ENCODE results near the gene SHC3.

Gene SHC3

DNA sequence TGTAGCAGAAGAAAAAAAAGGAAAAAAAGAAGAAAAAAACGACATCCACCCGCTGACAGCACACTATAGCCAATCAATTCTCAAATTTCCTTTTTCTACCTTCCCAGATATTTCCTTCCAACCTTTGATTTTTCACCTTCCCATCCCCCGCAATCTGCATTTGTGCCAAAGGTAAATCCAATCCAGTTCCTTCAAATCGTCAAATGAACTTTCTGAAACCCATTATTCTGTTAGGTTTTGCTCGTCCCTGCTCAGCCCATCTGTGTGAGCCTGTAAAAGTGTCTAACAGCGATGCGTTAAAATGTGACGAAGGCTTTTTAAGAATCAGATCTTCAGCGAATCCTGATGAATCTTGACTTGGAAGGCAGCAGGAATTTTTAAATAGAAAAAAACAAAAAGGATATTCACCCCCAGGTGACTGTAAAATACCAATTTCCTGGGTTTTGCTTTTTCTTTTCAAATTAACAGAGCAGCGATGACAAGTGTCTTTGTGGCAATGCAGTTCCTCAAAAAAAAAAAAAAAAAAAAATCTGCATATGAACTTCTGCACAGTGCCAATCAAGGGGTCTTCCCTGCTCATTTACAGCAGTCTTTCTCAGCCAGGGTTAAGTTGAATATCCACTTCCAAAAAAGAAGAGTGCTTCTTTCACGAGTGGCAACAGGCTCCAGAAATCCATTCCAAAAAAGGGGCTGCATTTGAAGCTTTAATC lies 367 bp upstream of the SHC3 start:
- TF ChIP-seq, protein P1, sequence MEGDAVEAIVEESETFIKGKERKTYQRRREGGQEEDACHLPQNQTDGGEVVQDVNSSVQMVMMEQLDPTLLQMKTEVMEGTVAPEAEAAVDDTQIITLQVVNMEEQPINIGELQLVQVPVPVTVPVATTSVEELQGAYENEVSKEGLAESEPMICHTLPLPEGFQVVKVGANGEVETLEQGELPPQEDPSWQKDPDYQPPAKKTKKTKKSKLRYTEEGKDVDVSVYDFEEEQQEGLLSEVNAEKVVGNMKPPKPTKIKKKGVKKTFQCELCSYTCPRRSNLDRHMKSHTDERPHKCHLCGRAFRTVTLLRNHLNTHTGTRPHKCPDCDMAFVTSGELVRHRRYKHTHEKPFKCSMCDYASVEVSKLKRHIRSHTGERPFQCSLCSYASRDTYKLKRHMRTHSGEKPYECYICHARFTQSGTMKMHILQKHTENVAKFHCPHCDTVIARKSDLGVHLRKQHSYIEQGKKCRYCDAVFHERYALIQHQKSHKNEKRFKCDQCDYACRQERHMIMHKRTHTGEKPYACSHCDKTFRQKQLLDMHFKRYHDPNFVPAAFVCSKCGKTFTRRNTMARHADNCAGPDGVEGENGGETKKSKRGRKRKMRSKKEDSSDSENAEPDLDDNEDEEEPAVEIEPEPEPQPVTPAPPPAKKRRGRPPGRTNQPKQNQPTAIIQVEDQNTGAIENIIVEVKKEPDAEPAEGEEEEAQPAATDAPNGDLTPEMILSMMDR (IDR thresholded peaks at IDR 0.05; ENCODE audit: low read length, missing control alignments) = no peak
- DNase-seq (ENCODE audit: low read depth) = no peak
- H3K4me3 ChIP-seq (replicated peaks; ENCODE audit: low read depth, low read length) = peak overlapping the region; percentile 73

DNA sequence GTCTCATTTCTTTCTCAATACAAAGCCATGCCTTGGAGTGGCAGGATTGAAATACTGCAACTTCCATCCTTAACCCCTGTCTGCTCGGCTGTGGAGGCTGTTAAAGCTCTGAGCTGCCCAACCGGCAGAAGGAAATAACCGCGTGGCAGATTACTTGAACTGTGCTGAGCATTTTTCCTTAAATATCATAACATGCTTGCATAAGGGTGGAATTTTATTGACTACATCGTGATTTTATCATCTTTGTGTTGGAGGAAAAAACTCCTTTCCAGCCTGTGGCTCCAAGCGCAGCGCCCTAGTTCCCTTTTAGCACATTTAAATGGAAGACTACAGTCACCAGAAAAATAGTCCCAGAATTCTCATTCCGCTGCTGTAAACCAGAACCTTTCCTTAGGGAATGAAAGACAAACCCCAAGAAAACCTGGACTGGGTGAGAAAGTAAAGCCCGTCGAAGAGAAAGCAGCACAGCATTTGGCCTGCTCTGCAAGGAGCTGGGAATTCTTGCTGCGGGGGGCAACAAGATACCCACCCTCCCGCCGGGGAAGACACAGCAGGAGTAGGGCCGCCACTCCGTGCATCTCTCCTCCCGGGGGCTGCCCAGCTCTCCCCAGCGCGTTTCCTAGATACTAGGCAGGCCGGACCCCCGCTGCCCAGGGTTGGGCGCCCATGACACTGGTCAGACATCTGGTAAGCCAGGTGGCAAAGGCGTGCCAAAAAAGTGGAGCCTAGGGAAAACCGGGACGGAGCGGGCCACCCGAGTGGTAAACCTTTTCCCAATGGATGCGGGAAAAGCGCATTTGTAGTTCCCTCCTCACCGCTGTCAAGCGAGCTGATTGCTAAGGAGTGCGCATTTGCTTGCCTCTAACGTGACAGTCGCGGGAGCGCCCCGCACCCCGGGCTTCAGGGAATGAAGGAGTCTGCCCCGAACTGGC lies 1.3 kb downstream of the SHC3 start:
- peak; percentile 73 for DNase-seq (ENCODE audit: low read depth)
- peak overlapping the region; percentile 73 for H3K4me3 ChIP-seq (replicated peaks; ENCODE audit: low read depth, low read length)
- TF ChIP-seq, protein P1 (IDR thresholded peaks at IDR 0.05; ENCODE audit: low read length, missing control alignments) = no peak

DNA sequence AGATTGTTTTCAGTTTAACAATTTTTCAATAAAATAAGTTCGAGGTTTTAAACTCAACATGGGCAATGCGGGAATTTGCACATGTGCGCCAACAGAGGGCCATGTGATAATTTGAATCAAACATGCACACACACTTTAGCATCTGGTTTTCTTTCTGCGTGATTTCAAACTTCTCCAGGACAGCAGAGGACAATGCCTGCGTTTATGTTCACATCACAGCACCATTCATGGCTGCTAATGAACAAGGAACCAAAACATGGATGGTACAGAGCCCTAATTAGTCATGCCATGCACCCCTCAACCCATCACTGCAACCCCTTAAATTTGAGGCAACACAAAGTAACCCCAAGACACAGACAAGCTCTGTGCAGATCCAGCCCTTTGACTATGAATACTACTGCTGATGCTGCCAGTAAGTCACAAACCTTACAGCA lies 2.8 kb downstream of the SHC3 start:
- peak overlapping the region; percentile 73 for H3K4me3 ChIP-seq (replicated peaks; ENCODE audit: low read depth, low read length)
- TF ChIP-seq, protein P1 (IDR thresholded peaks at IDR 0.05; ENCODE audit: low read length, missing control alignments) = no peak
- DNase-seq (ENCODE audit: low read depth) = peak; percentile 33

GRCh38 chr9:89174291-89174690 lies 4.3 kb downstream of the SHC3 start:
- TF ChIP-seq, protein P1 (IDR thresholded peaks at IDR 0.05; ENCODE audit: low read length, missing control alignments) = no peak
- no peak overlapping the region for H3K4me3 ChIP-seq (replicated peaks; ENCODE audit: low read depth, low read length)
- no peak for DNase-seq (ENCODE audit: low read depth)

DNA sequence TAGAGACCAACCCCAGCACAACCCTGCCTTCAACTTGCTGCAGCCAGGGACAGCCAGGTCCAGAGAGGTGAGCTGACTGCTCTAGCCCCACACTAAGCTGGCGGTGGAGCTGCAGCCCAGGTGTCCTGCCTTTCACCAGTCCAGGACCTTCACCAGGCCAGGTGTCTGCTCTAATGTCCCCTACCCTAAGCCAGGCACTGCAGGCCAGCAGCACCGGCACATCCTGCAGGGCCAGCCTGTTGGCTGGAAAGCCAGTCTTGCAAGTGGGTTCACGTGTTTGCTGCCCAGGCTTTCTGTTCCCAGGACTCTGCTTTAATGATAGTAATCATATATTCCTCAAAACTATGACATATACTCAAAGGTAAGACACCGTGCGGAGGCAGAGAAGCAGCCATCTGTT lies 5.5 kb downstream of the SHC3 start:
- no peak for DNase-seq (ENCODE audit: low read depth)
- TF ChIP-seq, protein P1 (IDR thresholded peaks at IDR 0.05; ENCODE audit: low read length, missing control alignments) = no peak
- H3K4me3 ChIP-seq (replicated peaks; ENCODE audit: low read depth, low read length) = no peak overlapping the region

- TF ChIP-seq, protein P1 (IDR thresholded peaks at IDR 0.05; ENCODE audit: low read length, missing control alignments) = no peak
- DNase-seq (ENCODE audit: low read depth) = no peak
- no peak overlapping the region for H3K4me3 ChIP-seq (replicated peaks; ENCODE audit: low read depth, low read length)
These were observed 6.2 kb downstream of the SHC3 start for GRCh38 chr9:89172398-89172797.
